ENCODE measurements around the gene LFNG. TPM values are rescaled to one million over a fixed set of nuclear protein-coding genes. Genes with fewer than 3 reads are reported as not detected.

The LFNG gene
- total RNA-seq, 1 donor from 2014 or later: 36.8 TPM

- Histone ChIP-seq H3K36me3 (peaks cover 3 to 69% of the 10 kb centered on the region in 2 donors), H3K4me1 (no peaks in the 10 kb centered on the region), H3K9me3 (no peaks in the 10 kb centered on the region), H3K27me3 (no peaks in the 10 kb centered on the region), H3K4me3 (no peak overlapping the region), H3K27ac (no peak overlapping the region)
- TF ChIP-seq CTCF (IDR thresholded peaks at IDR 0.05) (no peak), POLR2A (IDR thresholded peaks at IDR 0.05) (no peak), POLR2AphosphoS5 (IDR thresholded peaks at IDR 0.05; ENCODE audit: insufficient read depth in 1 of 2, low read depth in 1 of 2) (no peak)
- DNase-seq (ENCODE audit: extremely low spot score in 2 of 2): no peak
- intact Hi-C loops (cut with DNase I): no loop called here
Observed at GRCh38 chr7:2541291-2542010, 21.9 kb downstream of the LFNG start.

GRCh38 chr7:2542011-2542915, 22.7 kb downstream of the LFNG start:
- peaks cover 3 to 77% of the 10 kb centered on the region in 2 donors for H3K36me3 ChIP-seq
- no peak for DNase-seq (ENCODE audit: extremely low spot score in 2 of 2)
- no peak overlapping the region for H3K4me3 ChIP-seq
- H3K27me3 ChIP-seq: no peaks in the 10 kb centered on the region
- H3K4me1 ChIP-seq: no peaks in the 10 kb centered on the region
- intact Hi-C loops (cut with DNase I): no loop called here
- no peaks in the 10 kb centered on the region for H3K9me3 ChIP-seq
- TF ChIP-seq CTCF (IDR thresholded peaks at IDR 0.05) (no peak), POLR2AphosphoS5 (IDR thresholded peaks at IDR 0.05; ENCODE audit: insufficient read depth in 1 of 2, low read depth in 1 of 2) (no peak), POLR2A (IDR thresholded peaks at IDR 0.05) (no peak)
- H3K27ac ChIP-seq: no peak overlapping the region

GRCh38 chr7:2542916-2543871, 23.6 kb downstream of the LFNG start:
- peaks cover 3 to 76% of the 10 kb centered on the region in 2 donors for H3K36me3 ChIP-seq
- no peak for DNase-seq (ENCODE audit: extremely low spot score in 2 of 2)
- no peaks in the 10 kb centered on the region for H3K27me3 ChIP-seq
- no peaks in the 10 kb centered on the region for H3K9me3 ChIP-seq
- no peak overlapping the region for H3K27ac ChIP-seq
- intact Hi-C loops (cut with DNase I): no loop called here
- no peaks in the 10 kb centered on the region for H3K4me1 ChIP-seq
- TF ChIP-seq POLR2A (IDR thresholded peaks at IDR 0.05): no peak
- TF ChIP-seq CTCF (IDR thresholded peaks at IDR 0.05): no peak
- TF ChIP-seq POLR2AphosphoS5 (IDR thresholded peaks at IDR 0.05; ENCODE audit: insufficient read depth in 1 of 2, low read depth in 1 of 2): no peak
- H3K4me3 ChIP-seq: no peak overlapping the region

- intact Hi-C loops (cut with DNase I): no loop called here
Observed at GRCh38 chr7:2544541-2545188, 25.1 kb downstream of the LFNG start.

More at GRCh38 chr7:2544541-2545188, 25.1 kb downstream of the LFNG start:
- no peaks in the 10 kb centered on the region for H3K27me3 ChIP-seq
- no peak for DNase-seq (ENCODE audit: extremely low spot score in 2 of 2)
- no peaks in the 10 kb centered on the region for H3K4me1 ChIP-seq
- no peak for TF ChIP-seq POLR2A (IDR thresholded peaks at IDR 0.05)
- TF ChIP-seq POLR2AphosphoS5 (IDR thresholded peaks at IDR 0.05; ENCODE audit: insufficient read depth in 1 of 2, low read depth in 1 of 2): no peak
- TF ChIP-seq CTCF (IDR thresholded peaks at IDR 0.05): no peak
- H3K9me3 ChIP-seq: no peaks in the 10 kb centered on the region
- H3K36me3 ChIP-seq: peaks cover 3 to 71% of the 10 kb centered on the region in 2 donors
- no peak overlapping the region for H3K27ac ChIP-seq
- no peak overlapping the region for H3K4me3 ChIP-seq

Measured in vagina (tissue), 2 donors.